ENCODE results near the gene COL21A1.

The COL21A1 gene

GRCh38 chr6:56062836-56063235 is 184.5 kb downstream of the COL21A1 start (continued):
- TF ChIP-seq, protein P1, sequence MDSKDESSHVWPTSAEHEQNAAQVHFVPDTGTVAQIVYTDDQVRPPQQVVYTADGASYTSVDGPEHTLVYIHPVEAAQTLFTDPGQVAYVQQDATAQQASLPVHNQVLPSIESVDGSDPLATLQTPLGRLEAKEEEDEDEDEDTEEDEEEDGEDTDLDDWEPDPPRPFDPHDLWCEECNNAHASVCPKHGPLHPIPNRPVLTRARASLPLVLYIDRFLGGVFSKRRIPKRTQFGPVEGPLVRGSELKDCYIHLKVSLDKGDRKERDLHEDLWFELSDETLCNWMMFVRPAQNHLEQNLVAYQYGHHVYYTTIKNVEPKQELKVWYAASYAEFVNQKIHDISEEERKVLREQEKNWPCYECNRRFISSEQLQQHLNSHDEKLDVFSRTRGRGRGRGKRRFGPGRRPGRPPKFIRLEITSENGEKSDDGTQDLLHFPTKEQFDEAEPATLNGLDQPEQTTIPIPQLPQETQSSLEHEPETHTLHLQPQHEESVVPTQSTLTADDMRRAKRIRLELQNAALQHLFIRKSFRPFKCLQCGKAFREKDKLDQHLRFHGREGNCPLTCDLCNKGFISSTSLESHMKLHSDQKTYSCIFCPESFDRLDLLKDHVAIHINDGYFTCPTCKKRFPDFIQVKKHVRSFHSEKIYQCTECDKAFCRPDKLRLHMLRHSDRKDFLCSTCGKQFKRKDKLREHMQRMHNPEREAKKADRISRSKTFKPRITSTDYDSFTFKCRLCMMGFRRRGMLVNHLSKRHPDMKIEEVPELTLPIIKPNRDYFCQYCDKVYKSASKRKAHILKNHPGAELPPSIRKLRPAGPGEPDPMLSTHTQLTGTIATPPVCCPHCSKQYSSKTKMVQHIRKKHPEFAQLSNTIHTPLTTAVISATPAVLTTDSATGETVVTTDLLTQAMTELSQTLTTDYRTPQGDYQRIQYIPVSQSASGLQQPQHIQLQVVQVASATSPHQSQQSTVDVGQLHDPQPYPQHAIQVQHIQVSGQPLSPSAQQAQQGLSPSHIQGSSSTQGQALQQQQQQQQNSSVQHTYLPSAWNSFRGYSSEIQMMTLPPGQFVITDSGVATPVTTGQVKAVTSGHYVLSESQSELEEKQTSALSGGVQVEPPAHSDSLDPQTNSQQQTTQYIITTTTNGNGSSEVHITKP (tag by site-specific recombination; IDR thresholded peaks at IDR 0.05), result no peak
- no peak for TF ChIP-seq ZSCAN18 (tag by site-specific recombination; IDR thresholded peaks at IDR 0.05)

- Histone ChIP-seq H3K27ac (ENCODE audit: extremely low read depth, low read depth, low read length) (no peak overlapping the region), H3K4me1 (ENCODE audit: control insufficient read depth, insufficient read depth, low read length) (no peaks in the 10 kb centered on the region), H3K9me3 (ENCODE audit: control insufficient read depth, insufficient read depth, low read depth, low read length) (no peaks in the 10 kb centered on the region), H3K36me3 (ENCODE audit: control insufficient read depth in 2 of 2, insufficient read depth in 1 of 2, low read length in 2 of 2) (no peaks in the 10 kb centered on the region), H3K4me3 (ENCODE audit: low read depth, low read length) (no peak overlapping the region)
- POLR2A ChIA-PET, result no interaction called here
- no peak for TF ChIP-seq ZNF837 (tag by site-specific recombination; IDR thresholded peaks at IDR 0.05)
- TF ChIP-seq ZNF335 (tag by site-specific recombination; conservative IDR thresholded peaks at IDR 0.05), result no peak
- no peak for TF ChIP-seq ZSCAN16 (tag by site-specific recombination; IDR thresholded peaks at IDR 0.05)
- TF ChIP-seq ZNF423 (tag by site-specific recombination; IDR thresholded peaks at IDR 0.05), result no peak
- TF ChIP-seq MZF1 (tag by site-specific recombination; IDR thresholded peaks at IDR 0.05; ENCODE audit: borderline replicate concordance), result no peak
- CTCF ChIA-PET, result interaction anchor here (1.0 kb wide), 1 partner anchor 78 kb away, joined by 5 read pairs; no protein-coding TSS in a partner anchor
Measured at GRCh38 chr6:56058636-56059035, 188.7 kb downstream of the COL21A1 start.

DNA sequence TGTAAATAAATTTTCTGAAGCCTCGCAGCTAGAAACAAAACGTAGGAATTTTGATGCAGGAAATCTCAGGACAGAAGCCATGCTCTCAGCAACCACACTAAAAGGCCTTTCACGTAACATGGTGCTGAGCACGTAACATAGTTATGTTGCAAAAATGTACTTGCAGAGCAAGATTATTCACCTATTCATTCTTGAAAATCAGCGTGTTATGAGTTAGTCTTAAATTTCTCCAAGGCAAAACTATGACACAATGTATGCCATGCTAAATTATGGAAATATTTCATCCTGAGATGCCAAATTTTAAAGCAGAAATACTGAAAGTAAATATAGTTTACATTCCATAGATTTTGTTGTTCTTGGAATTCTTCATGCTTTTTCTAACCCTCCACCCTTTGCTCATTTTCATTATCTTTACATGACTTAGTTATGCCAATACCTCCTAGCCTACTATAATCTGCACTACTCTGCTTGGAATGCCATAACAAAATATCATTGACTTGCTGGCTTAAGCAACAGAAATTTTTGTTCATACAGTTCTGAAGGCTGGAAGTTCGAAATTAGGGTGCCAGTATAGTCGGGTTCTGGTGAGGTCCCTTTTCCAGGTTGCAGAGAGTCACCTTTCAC is 192.2 kb downstream of the COL21A1 start:
- CTCF ChIA-PET, result no interaction called here
- no peak overlapping the region for H3K27ac ChIP-seq (ENCODE audit: extremely low read depth, low read depth, low read length)
- no peaks in the 10 kb centered on the region for H3K4me1 ChIP-seq (ENCODE audit: control insufficient read depth, insufficient read depth, low read length)
- TF ChIP-seq ZNF266 (tag by site-specific recombination; IDR thresholded peaks at IDR 0.05; ENCODE audit: low read depth) (no peak), INSM2 (tag by site-specific recombination; IDR thresholded peaks at IDR 0.05) (no peak), ZSCAN16 (tag by site-specific recombination; IDR thresholded peaks at IDR 0.05) (no peak), ZNF19 (tag by site-specific recombination; IDR thresholded peaks at IDR 0.05; ENCODE audit: low read depth) (no peak), ZXDB (tag by site-specific recombination; IDR thresholded peaks at IDR 0.05) (no peak)
- no peak overlapping the region for H3K4me3 ChIP-seq (ENCODE audit: low read depth, low read length)
- POLR2A ChIA-PET, result no interaction called here
- no peaks in the 10 kb centered on the region for H3K9me3 ChIP-seq (ENCODE audit: control insufficient read depth, insufficient read depth, low read depth, low read length)
- no peaks in the 10 kb centered on the region for H3K36me3 ChIP-seq (ENCODE audit: control insufficient read depth in 2 of 2, insufficient read depth in 1 of 2, low read length in 2 of 2)

- H3K27ac ChIP-seq (ENCODE audit: extremely low read depth, low read depth, low read length), result no peak overlapping the region
- no peak for TF ChIP-seq SCRT1 (tag by site-specific recombination; IDR thresholded peaks at IDR 0.05; ENCODE audit: borderline replicate concordance)
- TF ChIP-seq ZNF114 (tag by site-specific recombination; IDR thresholded peaks at IDR 0.05), result no peak
- no peak for TF ChIP-seq ZNF777 (tag by site-specific recombination; IDR thresholded peaks at IDR 0.05; ENCODE audit: borderline replicate concordance)
- TF ChIP-seq, protein P1 (tag by site-specific recombination; IDR thresholded peaks at IDR 0.05), result 0 out of 2 replicates have a peak, but pooled peaks have one; percentile 15
- no peak for TF ChIP-seq ZNF24 (tag by site-specific recombination; IDR thresholded peaks at IDR 0.05)
Measured at GRCh38 chr6:56051202-56051598, 196.2 kb downstream of the COL21A1 start.

More at GRCh38 chr6:56051202-56051598, 196.2 kb downstream of the COL21A1 start:
- no peak overlapping the region for H3K4me3 ChIP-seq (ENCODE audit: low read depth, low read length)
- no peaks in the 10 kb centered on the region for H3K4me1 ChIP-seq (ENCODE audit: control insufficient read depth, insufficient read depth, low read length)
- POLR2A ChIA-PET, result no interaction called here
- no peaks in the 10 kb centered on the region for H3K9me3 ChIP-seq (ENCODE audit: control insufficient read depth, insufficient read depth, low read depth, low read length)
- H3K36me3 ChIP-seq (ENCODE audit: control insufficient read depth in 2 of 2, insufficient read depth in 1 of 2, low read length in 2 of 2), result no peaks in the 10 kb centered on the region
- CTCF ChIA-PET, result interaction anchor here (0.7 to 0.8 kb wide), 2 partner anchors 606 to 707 kb away, joined by 3 read pairs; no protein-coding TSS in a partner anchor

Measured in HEK293 (cell line).